ENCODE measurements around the gene KLF9.

KLF9 gene

DNA sequence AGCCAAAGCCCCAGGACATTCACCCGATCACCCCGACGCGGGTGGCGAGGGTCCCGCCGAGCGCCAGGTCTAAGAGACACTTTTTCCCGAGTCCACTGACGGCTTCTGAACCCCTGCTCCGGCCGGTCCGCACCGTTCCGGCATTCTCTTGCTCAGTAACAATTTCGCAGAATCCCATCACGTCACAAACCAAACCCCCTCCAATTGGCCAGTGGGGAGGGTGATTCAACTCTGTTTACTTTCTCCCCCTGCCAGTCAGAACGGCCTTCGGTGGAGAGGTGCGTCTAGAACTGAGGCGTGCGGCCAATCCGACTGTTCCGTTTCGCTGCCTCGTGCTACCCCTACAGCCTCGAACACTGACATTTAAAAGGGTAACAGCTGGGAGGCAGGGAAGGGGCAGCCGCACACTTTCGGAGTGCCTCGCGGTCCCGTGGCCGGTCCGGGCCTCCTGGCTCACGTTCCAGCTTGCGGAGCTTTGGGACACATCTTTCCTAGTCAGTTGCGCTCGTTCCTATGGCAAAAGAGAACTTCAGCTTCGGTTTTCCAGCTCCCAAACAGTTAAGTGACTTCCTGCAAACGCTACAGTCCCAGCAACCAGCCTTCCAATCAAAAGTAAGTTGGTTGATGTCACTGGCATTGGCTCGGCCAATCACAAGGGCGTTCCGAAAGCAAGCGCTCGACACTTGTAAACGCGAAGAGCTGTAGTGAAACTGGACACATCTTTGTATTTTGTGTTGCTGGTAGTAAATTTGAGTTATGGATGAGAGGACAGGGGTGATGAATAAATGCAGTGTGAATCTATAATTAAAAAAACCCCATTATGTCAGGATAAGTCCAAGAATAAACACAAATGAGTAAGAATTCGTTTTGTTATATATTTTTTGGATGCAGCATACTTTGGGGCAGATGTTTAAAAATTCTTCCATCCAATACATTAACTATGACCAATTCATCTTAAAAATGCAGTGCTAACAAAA lies at the start of gene KLF9:
TSS of gene KLF9 (minus strand) at position 859 of the 977 bp plus-strand sequence. CDS start 1,294 bp downstream, outside the sequence.
- DNase-seq (ENCODE audit: low read depth), result peak; percentile 99

DNA sequence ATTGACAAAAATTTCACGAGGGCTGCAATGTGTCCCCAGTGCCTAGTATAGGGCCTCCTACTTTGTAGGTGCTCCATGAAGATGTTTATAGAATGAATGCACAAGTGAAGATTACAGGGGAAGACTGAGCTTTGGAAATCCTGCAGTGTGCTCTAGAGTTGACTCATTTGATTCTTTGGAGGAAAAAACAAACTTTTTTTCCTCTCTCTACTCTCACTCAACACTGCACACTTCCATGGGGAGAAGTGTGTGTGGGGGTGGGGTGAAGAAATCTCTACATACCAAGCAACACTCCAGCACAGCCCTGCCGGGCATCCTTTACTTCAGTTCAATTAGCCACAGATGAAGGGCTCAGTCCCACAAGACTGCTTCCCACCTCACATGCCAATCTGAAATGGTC lies 49.4 kb upstream of the KLF9 start:
- peak; percentile 70 for DNase-seq (ENCODE audit: low read depth)

DNA sequence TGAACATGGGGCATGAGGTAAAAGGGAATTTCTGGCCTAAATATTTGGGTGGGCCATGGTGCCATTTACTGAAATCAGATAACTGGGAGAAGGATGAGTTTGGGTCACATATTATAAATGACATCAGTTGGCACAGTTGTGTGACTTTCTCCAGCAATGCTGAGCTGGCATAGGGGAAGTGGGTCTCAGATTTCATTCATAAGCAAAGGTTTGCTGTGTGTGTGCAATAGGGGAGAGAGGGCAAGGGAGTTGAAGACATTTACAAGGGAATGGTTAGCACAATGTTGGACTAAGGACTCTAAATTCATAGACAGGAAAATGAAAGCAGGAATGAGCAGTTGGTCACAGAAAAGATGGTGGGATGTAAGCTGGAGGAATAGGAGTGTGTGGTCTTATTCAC lies 47.8 kb upstream of the KLF9 start:
- DNase-seq (ENCODE audit: low read depth), result no peak

DNA sequence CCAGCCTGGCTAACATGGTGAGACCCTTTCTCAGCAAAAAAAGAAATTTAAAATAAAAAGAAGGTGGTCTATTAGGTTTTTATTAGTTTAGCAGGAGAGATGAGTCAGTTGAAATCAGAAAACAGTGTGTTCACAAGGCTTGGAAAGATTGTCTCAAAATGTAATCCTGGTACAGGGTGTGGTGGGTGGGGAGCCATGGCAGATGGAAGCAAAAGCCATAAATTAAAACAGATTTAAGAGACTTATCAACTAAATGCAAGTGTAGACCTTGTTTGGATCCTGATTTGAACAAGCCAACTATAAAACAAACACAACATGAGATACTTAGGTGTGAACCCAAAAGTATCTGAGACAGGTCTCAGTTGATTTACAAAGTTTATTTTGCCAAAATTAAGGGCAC lies 42.8 kb upstream of the KLF9 start:
- no peak for DNase-seq (ENCODE audit: low read depth)

DNA sequence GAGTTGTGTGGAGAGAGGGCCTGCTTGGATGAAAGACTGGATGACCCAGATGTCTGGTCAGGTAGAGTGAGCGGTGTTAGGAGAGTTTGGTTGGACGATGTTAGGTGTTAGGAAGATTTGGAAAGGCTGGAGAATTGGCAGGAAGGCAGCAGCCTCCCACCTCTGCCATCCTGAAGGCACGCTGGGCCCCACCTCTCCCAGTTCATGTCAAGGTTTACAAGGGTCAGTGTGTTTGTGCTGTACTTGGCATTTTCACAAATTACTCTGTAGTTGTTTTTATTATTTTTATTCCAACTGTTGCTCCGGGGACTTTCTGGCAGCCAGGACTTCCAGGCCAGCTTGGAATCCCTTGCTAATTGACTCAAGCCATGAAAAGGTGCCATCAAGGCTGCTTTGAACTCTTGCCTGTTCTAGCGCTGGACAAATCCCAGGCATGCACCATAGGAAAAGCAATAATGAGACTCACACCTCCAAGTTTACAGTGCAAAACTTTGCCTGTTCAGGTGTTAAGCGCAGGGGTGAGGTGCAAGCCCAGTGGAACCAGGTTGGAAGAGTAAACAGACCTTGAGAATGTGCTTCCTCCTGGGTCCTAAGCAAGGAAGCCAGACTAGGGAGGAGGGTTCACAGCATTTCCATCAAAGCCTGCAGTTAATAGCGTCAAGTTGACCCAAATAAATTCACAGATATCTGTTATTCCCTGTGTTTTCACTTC lies 41.7 kb upstream of the KLF9 start:
- no peak for DNase-seq (ENCODE audit: low read depth)

DNA sequence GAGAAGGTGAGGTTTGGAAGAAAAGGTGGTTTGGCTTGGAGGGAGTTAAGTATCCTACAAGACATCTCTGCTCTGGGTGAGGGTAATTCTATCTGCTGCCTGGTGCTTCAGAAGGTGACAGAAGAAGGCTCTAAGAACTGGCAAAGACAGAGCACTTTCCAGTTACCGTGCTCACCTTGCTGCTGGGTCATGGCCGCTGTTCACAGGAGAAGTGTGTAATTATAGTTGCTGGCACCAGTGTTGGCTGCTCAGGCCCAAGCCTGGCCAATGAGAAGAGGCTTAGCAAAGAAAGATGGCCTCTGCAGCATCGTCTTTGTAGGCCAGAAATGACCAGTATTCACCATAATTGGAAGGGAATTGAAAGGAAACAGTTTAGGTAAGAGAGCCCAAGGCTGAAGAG lies 37.9 kb upstream of the KLF9 start:
- no peak for DNase-seq (ENCODE audit: low read depth)

DNA sequence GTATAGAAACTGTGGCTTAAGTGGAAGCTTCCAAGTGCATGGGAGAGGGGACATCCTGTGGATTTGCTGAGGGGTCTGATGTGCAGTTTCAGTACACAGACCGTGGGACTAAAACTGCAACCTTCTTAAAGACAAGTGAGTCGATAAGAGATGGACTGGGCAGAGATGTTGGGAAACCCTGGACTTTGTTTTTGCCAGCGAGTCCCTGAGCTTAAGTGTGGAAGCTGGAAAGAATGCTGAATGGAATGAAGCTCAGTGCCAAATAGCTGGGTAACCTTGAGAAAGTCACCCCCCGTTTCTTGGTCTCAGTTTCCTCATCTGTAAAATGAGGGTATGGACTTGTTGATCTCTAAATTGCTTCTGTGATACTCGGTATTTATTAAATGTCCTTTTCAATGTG lies 37.3 kb upstream of the KLF9 start:
- peak; percentile 79 for DNase-seq (ENCODE audit: low read depth)

DNA sequence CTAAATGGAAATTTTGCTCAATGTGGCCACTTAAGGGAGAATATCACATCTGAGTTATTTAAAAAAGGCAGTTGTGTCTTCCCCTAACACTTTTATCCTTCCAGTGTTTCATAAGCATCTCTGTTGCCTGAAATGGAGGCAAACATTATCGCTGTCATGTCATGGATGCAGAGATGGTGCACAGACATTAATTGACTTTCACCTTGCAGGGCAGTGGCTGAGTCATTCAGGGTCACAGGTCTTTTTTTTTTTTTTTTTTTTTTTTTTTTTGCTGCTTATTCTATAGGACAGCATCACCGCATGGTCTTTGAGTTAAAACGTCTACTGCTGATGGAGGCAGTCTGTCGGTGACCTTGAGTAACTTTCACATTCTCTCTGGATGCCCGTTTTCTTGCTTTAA lies 36.3 kb upstream of the KLF9 start:
- DNase-seq (ENCODE audit: low read depth), result no peak

DNA sequence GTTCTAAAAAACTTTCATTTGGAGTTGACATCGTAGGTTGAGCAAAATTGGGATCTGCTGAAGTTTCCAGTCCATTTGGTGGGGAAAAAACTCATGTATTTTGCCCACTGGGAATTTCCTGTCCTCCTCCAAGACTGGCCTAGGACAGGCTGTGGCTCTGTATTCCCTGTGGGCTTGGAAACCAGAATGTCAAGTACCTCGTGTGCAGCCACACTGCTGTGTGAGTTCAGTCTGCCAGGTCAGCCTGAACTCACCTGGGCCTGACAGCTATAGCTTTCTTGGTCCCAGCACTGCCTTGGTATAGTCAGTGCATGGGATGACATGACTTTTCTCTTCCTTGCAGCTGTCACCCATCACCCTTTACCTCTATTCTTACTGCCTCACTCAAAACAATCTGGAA lies 35.0 kb upstream of the KLF9 start:
- DNase-seq (ENCODE audit: low read depth), result no peak

DNA sequence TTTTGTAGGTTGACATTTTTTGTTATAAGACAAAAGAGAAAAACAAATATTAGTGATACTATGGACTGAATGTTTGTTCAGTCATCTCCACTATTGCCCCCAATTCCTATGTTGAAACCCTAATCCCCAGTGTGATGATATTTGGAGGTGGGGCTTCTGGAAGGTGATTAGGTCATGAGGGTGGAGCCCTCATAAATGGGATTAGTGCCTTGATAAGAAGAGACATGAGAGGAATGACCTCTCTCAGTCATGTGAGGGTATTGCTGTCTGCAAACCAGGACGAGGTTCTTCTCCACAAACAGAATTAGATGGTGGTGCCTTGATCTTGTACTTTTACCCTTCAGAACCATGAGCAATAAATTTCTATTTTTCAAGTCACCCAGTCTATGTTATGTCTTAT lies 34.5 kb upstream of the KLF9 start:
- DNase-seq (ENCODE audit: low read depth), result no peak

DNA sequence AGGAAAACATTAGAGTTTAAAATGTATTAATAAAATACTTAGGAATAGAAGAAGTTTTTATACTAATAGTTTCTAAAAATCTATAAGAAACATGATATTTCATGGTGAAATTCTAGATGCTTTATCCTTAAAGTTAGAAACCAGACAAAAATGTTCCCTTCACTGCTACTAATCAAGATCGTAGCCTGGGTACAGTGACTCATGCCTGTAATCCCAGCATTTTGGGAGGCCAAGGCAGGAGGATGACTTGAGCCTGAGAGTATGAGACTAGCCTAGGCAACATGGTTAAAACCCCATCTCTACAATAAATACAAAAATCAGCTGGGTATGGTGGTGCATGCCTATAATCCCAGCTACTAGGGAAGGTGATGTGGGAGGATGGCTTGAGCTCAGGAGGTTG lies 30.4 kb upstream of the KLF9 start:
- no peak for DNase-seq (ENCODE audit: low read depth)

DNA sequence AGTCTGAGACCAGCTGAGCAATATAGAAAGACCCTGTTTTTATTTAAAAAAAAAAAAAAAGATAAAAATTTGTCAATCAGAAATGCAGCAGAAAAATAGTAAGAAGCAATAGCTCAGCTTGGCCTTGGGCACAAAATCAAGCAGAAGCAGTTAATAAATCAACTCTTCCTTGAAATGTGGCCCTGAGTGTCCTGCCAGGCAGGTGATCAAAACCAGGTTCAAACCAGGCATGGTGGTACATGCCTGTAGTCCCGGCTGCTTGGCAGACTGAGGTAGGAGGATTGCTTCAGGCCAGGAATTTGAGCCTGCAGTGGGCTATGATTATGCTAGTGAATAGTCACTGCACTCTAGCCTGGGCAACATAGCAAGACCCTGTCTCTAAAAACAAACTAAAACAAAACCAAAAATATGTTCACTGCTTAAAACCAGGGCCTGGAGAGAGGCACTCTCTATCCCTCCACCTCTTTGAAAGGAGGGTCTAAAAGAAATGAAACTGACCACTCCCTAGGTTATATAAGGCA lies 27.9 kb upstream of the KLF9 start:
- DNase-seq (ENCODE audit: low read depth), result no peak

DNA sequence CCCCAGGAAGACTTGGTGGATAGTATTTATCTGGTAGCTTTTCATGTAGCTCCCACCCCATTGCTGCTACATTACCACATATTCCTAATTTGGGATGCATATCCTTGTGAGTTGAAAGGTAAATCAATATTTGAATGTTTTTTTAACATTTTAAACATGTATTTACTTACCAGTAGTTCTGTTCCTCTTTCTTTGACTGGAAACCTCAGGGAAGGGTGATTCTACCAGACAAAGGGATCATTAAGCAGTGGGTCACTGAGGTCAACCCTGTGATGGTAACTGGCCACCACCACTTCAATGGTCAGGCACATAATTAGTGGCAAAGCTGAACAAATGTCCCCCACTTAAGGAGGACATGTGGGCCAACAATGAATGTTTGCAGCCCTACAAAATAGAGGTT lies 27.2 kb upstream of the KLF9 start:
- no peak for DNase-seq (ENCODE audit: low read depth)

DNA sequence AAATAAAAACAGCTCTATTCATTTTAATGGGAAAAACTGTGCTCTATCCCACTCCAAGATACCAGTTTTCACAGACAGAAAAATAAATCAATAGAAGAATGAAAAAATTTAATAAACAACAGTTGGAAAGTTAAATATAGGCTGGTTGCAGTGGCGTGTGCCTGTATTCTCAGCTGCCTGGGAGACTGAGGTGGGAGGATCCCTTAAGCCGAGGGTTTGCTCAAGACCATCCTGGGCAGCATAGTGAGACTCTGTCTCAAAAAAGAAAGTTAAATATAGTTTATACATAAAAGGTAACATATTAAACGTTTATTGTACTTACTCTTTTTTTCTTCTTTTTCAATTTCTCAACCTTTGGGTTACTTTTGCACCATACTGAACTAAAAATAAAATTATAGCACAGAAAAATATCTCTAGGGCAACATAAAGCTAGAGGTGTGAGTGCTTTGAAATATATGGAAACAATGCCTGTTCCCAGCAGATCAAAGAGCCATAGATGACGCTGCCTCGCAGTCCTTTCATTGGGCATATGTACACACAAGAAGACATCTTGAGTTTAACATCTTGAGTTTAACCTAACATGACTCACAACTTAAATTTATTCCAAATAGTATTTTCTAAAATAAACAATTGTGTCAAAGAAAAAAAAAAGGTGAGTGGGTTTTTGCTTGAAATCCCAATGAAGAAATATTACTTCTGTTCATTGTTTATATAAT lies 25.7 kb upstream of the KLF9 start:
- DNase-seq (ENCODE audit: low read depth), result peak; percentile 53

DNA sequence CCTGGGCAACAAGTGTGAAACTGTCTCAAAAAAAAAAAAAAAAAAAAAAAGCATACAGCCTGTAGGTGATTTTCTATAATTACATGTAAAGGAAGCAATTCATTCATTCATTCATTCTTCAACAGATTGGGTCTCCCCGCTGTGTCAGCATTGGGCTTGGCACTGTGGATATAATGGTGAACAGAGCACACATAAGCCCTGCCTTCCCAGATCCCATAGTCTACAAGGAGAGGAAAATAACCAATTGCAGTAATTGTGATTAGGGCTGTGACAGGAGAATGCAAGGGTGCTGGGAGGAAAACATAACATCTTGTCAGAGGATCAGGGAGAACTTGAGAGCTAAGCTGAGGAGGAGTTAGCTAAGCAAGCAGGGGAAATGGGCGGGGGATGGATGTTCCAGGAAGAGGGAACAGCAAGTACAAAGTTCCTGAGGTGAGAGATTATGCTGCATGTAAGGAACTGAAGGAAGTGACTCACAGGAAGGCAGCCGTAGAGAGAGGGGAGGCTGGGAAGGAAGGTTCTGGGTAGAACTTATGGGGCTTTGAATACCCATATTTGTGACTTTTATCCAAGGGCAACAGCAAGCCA lies 24.0 kb upstream of the KLF9 start:
- peak; percentile 95 for DNase-seq (ENCODE audit: low read depth)

DNA sequence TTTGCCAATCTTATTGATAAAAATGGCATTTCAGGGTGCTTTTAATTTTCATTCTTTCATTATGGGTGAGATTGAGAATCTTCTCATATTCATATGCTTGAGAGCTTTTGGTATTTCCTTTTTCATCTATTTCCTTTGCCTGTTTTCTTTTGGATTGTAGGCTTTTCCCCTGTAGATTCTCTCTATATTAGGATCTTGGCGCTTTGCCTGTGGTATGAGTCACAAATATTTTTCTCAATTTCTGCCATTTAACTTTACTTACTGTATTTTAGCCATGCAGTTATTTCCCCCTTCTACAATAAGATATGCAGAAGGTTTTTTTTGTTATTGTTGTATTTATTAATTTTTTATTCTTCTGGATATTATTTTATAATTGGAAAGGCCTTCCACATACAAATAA lies 21.5 kb upstream of the KLF9 start:
- peak; percentile 54 for DNase-seq (ENCODE audit: low read depth)

DNA sequence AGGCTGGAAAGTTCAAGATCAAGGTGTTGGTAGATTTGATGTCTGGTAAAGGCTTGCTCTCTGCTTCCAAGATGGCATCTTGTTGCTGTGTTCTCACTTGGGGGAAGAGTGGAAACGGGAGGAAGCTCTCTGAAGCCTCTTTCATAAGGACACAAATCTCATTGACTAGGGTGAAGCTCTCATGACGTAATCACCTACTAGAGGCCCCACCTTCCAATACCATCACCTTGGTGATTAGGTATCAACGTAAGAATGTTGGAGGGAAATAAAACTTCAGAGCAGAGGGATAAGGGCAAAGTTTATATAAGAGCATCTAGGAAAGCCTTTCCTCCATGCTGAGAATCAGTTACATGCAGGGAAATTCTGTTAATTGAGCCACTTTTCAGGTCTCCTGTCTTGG lies 15.4 kb upstream of the KLF9 start:
- no peak for DNase-seq (ENCODE audit: low read depth)

DNA sequence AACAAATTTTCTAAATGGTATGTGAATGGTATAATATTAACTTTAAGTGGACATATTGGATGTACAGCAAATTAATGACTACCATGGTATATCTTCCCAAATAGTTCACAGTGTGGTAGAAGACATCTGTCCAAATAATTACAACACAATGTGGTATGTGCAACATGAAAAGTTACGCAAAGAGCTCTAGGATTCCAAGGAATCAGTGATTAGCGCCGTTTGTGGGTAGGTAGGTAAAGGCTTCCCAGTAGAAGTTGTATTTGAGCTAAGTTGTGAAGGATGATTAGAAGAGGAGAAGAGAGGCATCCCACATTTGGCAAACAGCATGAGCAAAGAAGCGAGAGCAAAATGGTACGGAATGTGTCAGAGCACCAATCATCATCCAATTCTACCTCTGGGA lies 14.3 kb upstream of the KLF9 start:
- DNase-seq (ENCODE audit: low read depth), result peak; percentile 89

DNA sequence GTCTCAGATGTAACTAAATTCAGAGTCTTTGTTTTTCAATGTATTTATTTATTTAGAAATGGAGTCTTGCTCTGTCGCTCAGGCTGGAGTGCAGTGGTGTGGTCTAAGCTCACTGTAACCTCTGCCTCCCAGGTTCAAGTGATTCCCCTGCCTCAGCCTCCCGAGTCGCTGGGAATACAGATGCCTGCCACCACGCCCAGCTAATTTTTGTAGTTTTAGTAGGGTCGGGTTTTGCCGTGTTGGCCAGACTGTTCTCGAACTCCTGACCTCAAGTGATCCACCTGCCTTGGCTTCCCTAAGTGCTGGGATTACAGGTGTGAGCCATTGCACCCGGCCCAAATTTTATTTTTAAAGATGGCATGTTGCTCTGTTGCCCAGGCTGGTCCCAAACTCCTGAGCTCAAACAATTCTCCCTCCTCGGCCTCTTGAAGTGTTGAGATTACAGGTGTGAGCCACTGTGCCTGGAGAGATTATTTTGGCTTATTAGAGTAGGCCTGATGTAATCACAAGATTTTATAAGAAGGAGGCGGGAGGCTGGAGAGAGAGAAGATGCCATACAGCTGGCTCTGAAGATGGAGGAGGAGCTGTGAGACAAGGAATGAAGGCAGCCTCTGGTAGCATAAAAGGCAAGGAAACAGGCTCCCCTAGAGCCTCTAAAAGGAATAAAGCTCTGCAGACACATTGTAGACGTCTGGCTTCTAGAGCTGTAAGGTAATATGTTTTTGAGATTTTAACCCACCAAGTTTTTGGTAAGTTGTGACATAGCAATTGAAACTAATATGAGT lies 12.9 kb upstream of the KLF9 start:
- DNase-seq (ENCODE audit: low read depth), result peak; percentile 66

DNA sequence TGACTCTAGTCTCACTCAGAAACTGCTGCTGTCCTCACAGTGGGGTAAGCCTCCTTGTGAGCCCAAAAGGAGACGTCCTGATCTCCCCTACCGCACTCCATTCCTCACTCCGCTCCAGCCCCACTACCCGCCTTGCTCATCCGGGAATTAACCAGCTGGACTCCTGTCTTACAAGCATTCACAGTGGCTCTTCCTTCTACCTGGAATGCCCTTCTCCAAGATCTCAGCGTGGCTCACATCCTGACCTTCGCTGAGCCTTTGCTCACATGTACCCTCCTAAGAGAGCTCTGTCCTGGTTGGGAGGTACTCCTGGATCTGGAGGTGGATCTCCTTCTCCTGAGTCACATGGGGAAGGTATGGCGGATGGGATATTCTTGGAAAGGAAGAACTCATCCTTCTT lies 10.7 kb upstream of the KLF9 start:
- no peak for DNase-seq (ENCODE audit: low read depth)

DNA sequence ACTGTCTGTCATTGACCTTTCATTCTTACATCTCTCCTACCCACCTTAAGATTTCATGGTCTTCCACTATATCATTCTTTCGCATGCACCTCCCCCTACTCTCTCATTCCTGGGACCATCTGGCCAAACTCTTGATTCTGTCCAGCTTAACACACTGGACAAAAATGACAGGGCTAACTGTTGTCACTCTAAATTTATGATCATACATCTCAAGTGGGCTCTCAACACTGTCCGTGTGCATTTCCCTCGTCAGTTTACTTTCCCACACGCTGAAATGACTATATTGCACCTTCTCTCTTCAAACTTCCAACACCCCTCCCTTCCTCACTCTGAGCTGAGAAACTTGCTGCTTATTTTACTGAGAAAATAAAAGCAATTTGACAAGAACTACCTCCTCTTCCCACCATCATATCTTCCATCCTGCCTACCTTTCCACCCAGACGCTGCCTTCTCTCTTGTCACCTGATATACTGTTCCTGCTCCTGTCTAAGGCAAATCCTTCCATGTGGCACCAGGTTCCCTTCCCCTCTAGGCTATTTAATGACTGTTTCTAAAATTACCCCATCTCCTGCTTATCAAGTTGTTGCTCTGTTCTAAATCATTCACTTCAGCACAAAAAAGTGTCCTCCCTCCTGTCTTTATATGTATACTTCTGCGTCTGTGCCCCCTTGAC lies 8.1 kb upstream of the KLF9 start:
- no peak for DNase-seq (ENCODE audit: low read depth)

Data from amniotic epithelial cell (primary cell).